ENCODE data around the gene NLRC5.
"Not testable (repeated sequence)": the region's sequence is repeated elsewhere in the genome, so short reads cannot be mapped to it uniquely, and the experiment has no call there.

The NLRC5 gene

GRCh38 chr16:57083485-57084126, 94.2 kb downstream of the NLRC5 start:
- DNase-seq, result no peak

GRCh38 chr16:57084257-57084770, 95.0 kb downstream of the NLRC5 start:
- DNase-seq, result peak; percentile 75

- no peak for DNase-seq
These were observed 95.6 kb downstream of the NLRC5 start for GRCh38 chr16:57084996-57085395.

GRCh38 chr16:57087003-57087402, 97.6 kb downstream of the NLRC5 start:
- no peak for DNase-seq

GRCh38 chr16:57089406-57089805, 100.0 kb downstream of the NLRC5 start:
- DNase-seq, result no peak

- no peak for DNase-seq
These were observed 102.0 kb downstream of the NLRC5 start for GRCh38 chr16:57091200-57091974.

- peak; percentile 60 for DNase-seq
These were observed 102.8 kb downstream of the NLRC5 start, which contains the start of gene CPNE2 for GRCh38 chr16:57091975-57092785. Gene CPNE2 (plus strand): TSS chr16:57092583. CDS start chr16:57110743, 18,160 bp downstream.

- peak; percentile 62 for DNase-seq
These were observed 103.5 kb downstream of the NLRC5 start for GRCh38 chr16:57092786-57093411.

GRCh38 chr16:57093666-57094564, 104.6 kb downstream of the NLRC5 start:
- no peak for DNase-seq

GRCh38 chr16:57094911-57095310, 105.6 kb downstream of the NLRC5 start:
- no peak for DNase-seq

- DNase-seq, result no peak
These were observed 106.8 kb downstream of the NLRC5 start for GRCh38 chr16:57096192-57096591.

- no peak for DNase-seq
These were observed 107.4 kb downstream of the NLRC5 start for GRCh38 chr16:57096793-57097192.

- DNase-seq, result no peak
These were observed 109.0 kb downstream of the NLRC5 start for GRCh38 chr16:57098188-57098841.

- DNase-seq, result not testable (repeated sequence)
These were observed 110.6 kb downstream of the NLRC5 start for GRCh38 chr16:57099965-57100364.

GRCh38 chr16:57100445-57100844, 111.1 kb downstream of the NLRC5 start:
- no peak for DNase-seq

- no peak for DNase-seq
These were observed 113.8 kb downstream of the NLRC5 start for GRCh38 chr16:57102888-57103851.

GRCh38 chr16:57104706-57105105, 115.3 kb downstream of the NLRC5 start:
- DNase-seq, result no peak

GRCh38 chr16:57105184-57105583, 115.8 kb downstream of the NLRC5 start:
- DNase-seq, result no peak

- DNase-seq, result no peak
These were observed 117.4 kb downstream of the NLRC5 start for GRCh38 chr16:57106767-57107166.
